HEK293 (cell line): Measurements from ENCODE around the gene APOC3.

Experiments
- CTCF ChIA-PET: fragments of 350-600 bp; formaldehyde crosslinking; extraction: SDS; loops from one replicate; lab custom pipeline; 2021; ENCODE audit warnings: antibody characterized with exemption; lab: Yijun Ruan, JAX
- POLR2A ChIA-PET: fragments of 300-600 bp; formaldehyde crosslinking; extraction: SDS; loops from one replicate; lab custom pipeline; 2020; ENCODE audit warnings: antibody characterized with exemption, inconsistent platforms; lab: Yijun Ruan, JAX
- H3K27ac ChIP-seq: fragments of 200-500 bp; sonication (Bioruptor generic); 2 replicates; pipeline ENCODE4 v1.5.1; 2014; ENCODE audit warnings: low read depth, low read length, control low read depth, inconsistent platforms; ENCODE audit errors: extremely low read depth
- H3K36me3 ChIP-seq, 2 experiments: fragments of 200-500 bp in 1 of 2; sonication (Bioruptor generic) in 1 of 2; 1 replicate in 1 of 2; 2 replicates in 1 of 2; pipeline ENCODE4 v1.5.1; 2014 to 2017; ENCODE audit warnings: inconsistent platforms in 2 of 2, low read length in 2 of 2; ENCODE audit not compliant: control insufficient read depth in 2 of 2, insufficient read depth in 1 of 2
- H3K4me1 ChIP-seq: fragments of 200-500 bp; sonication (Bioruptor generic); 2 replicates; pipeline ENCODE4 v1.5.1; 2014; ENCODE audit warnings: mild to moderate bottlenecking, low read length, inconsistent platforms; ENCODE audit not compliant: control insufficient read depth, insufficient read depth
- H3K4me3 ChIP-seq: 2 replicates; pipeline ENCODE4 v1.5.1; 2011; ENCODE audit warnings: low read depth, mild to moderate bottlenecking, control low read depth, low read length, moderate library complexity
- H3K9me3 ChIP-seq: fragments of 200-500 bp; sonication (Bioruptor generic); 2 replicates; pipeline ENCODE4 v1.5.1; 2014; ENCODE audit warnings: low read depth, low read length, inconsistent platforms; ENCODE audit not compliant: control insufficient read depth, insufficient read depth
- GLI4 ChIP-seq: fragments of 450-650 bp; formaldehyde crosslinking; IDR thresholded peaks from 2 replicates; pipeline ENCODE4 v1.5.1; 2016; ENCODE audit warnings: missing biosample characterization, missing genetic modification characterization
- HOXC10 ChIP-seq: sonication (generic); formaldehyde crosslinking; IDR thresholded peaks from 2 replicates; pipeline ENCODE4 v1.8.1; 2023; ENCODE audit warnings: mild to moderate bottlenecking, missing genetic modification reagents
- KLF7 ChIP-seq: fragments of 450-650 bp; formaldehyde crosslinking; IDR thresholded peaks from 2 replicates; pipeline ENCODE4 v1.5.1; 2016; ENCODE audit warnings: missing biosample characterization, missing genetic modification characterization, borderline replicate concordance
- KLF9 ChIP-seq: fragments of 450-650 bp; formaldehyde crosslinking; IDR thresholded peaks from 2 replicates; pipeline ENCODE4 v1.5.1; 2016; ENCODE audit warnings: missing biosample characterization, missing genetic modification characterization, low read depth
- OSR2 ChIP-seq: fragments of 450-650 bp; formaldehyde crosslinking; IDR thresholded peaks from 2 replicates; pipeline ENCODE4 v1.5.1; 2016; ENCODE audit warnings: missing biosample characterization, missing genetic modification characterization
- SCRT1 ChIP-seq: fragments of 450-650 bp; formaldehyde crosslinking; IDR thresholded peaks from 2 replicates; pipeline ENCODE4 v1.5.1; 2016; ENCODE audit warnings: missing biosample characterization, missing genetic modification characterization, borderline replicate concordance
- SCRT2 ChIP-seq: fragments of 450-650 bp; formaldehyde crosslinking; IDR thresholded peaks from 2 replicates; pipeline ENCODE4 v1.5.1; 2016; ENCODE audit warnings: missing biosample characterization, missing genetic modification characterization
- SP2 ChIP-seq: fragments of 450-650 bp; formaldehyde crosslinking; IDR thresholded peaks from 2 replicates; pipeline ENCODE4 v1.5.1; 2016; ENCODE audit warnings: missing biosample characterization, missing genetic modification characterization
- YY2 ChIP-seq: fragments of 450-650 bp; formaldehyde crosslinking; IDR thresholded peaks from 2 replicates; pipeline ENCODE4 v1.5.1; 2016; ENCODE audit warnings: missing biosample characterization, missing genetic modification characterization
- ZNF138 ChIP-seq: fragments of 450-650 bp; formaldehyde crosslinking; IDR thresholded peaks from 2 replicates; pipeline ENCODE4 v1.5.1; 2016; ENCODE audit warnings: missing biosample characterization, missing genetic modification characterization, borderline replicate concordance
- ZNF202 ChIP-seq: fragments of 450-650 bp; formaldehyde crosslinking; IDR thresholded peaks from 2 replicates; pipeline ENCODE4 v1.5.1; 2016; ENCODE audit warnings: missing biosample characterization, missing genetic modification characterization, borderline replicate concordance
- ZNF274 ChIP-seq, 2 experiments: fragments of 200-500 bp in 1 of 2; fragments of 450-650 bp in 1 of 2; sonication (Bioruptor generic) in 1 of 2; formaldehyde crosslinking in 1 of 2; IDR thresholded peaks; 2 replicates each; pipeline versions ENCODE4 v1.5.1 to v1.6.1; 2014 to 2016; ENCODE audit warnings: borderline replicate concordance in 1 of 2, inconsistent platforms in 1 of 2, low read length in 1 of 2, missing biosample characterization in 1 of 2, missing genetic modification characterization in 1 of 2
- ZNF311 ChIP-seq: fragments of 450-650 bp; formaldehyde crosslinking; IDR thresholded peaks from 2 replicates; pipeline ENCODE4 v1.5.1; 2017; ENCODE audit warnings: missing biosample characterization, missing genetic modification characterization, borderline replicate concordance
- ZNF324 ChIP-seq: fragments of 450-650 bp; formaldehyde crosslinking; IDR thresholded peaks from 2 replicates; pipeline ENCODE4 v1.5.1; 2016; ENCODE audit warnings: missing biosample characterization, missing genetic modification characterization
- ZNF37A ChIP-seq: fragments of 450-650 bp; IDR thresholded peaks from 2 replicates; pipeline ENCODE4 v1.5.1; 2018; ENCODE audit warnings: missing biosample characterization, missing genetic modification characterization
- ZNF501 ChIP-seq: fragments of 450-650 bp; formaldehyde crosslinking; IDR thresholded peaks from 2 replicates; pipeline ENCODE4 v1.5.1; 2016; ENCODE audit warnings: missing biosample characterization, missing genetic modification characterization
- ZNF521 ChIP-seq: fragments of 450-650 bp; formaldehyde crosslinking; IDR thresholded peaks from 2 replicates; pipeline ENCODE4 v1.5.1; 2017; ENCODE audit warnings: missing biosample characterization, mild to moderate bottlenecking, missing genetic modification characterization
- ZNF549 ChIP-seq: fragments of 450-650 bp; IDR thresholded peaks from 2 replicates; pipeline ENCODE4 v1.5.1; 2018; ENCODE audit warnings: missing biosample characterization, missing genetic modification characterization, mild to moderate bottlenecking, inconsistent platforms, moderate library complexity
- ZNF561 ChIP-seq: fragments of 450-650 bp; IDR thresholded peaks from 2 replicates; pipeline ENCODE4 v1.5.1; 2018; ENCODE audit warnings: missing biosample characterization, missing genetic modification characterization, borderline replicate concordance
- ZNF600 ChIP-seq: fragments of 450-650 bp; formaldehyde crosslinking; IDR thresholded peaks from 2 replicates; pipeline ENCODE4 v1.5.1; 2016; ENCODE audit warnings: missing biosample characterization, missing genetic modification characterization
- TF ChIP-seq, protein P1 (sequence below): fragments of 450-650 bp; formaldehyde crosslinking; IDR thresholded peaks from 2 replicates; pipeline ENCODE4 v1.5.1; 2016; ENCODE audit warnings: missing biosample characterization, missing genetic modification characterization
- TF ChIP-seq, protein P2 (sequence below): fragments of 450-650 bp; formaldehyde crosslinking; IDR thresholded peaks from 2 replicates; pipeline ENCODE4 v1.5.1; 2016; ENCODE audit warnings: missing biosample characterization, missing genetic modification characterization
- TF ChIP-seq, protein P3 (sequence below): fragments of 450-650 bp; formaldehyde crosslinking; IDR thresholded peaks from 2 replicates; pipeline ENCODE4 v1.5.1; 2016; ENCODE audit warnings: missing biosample characterization, missing genetic modification characterization
- TF ChIP-seq, protein P4 (sequence below): fragments of 450-650 bp; formaldehyde crosslinking; IDR thresholded peaks from 2 replicates; pipeline ENCODE4 v1.5.1; 2016; ENCODE audit warnings: missing biosample characterization, missing genetic modification characterization

The APOC3 gene

DNA sequence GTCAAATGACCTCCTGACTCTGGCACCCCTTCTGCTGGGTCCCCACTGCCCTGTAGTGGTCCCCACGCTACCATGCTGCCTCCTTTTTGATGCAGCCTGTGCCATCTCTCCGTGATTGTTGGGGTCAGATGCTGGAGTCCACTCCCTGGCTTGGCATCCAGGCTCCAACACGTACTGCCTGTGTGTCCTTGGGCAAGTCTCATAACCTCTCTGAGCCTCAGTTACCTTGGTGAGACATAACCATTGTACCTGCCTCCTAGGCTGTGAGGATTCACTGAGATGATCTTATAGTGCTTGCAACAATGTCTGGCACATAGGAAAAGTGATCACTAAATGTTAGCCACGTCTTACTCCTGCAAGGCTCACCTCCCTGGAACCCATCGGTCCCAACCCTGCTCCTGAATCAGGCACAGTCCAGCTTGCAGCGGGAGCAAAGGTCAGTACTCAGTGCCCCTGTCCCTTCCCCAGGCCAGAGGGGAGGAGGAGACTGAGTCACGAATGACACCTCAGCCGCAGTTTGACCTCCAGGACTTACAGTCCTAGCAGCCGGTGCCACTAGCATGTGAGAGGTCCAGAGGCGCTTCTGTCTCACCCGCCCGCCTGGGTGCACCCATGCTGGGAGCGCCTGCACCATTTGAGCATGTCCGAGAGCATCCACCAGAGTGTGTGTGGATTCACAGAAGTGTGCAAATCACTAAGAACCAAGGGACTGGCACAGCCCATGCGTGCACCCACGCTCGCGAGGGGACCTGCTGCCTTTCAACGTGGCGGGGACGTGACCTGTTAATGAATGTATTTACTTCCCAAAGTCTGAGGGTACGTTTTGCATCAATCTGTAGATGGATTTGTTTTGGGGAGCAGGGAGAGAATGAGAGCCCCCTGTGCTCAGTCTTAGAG lies 3.6 kb upstream of the APOC3 start:
- Histone ChIP-seq H3K36me3 (no peaks in the 10 kb centered on the region), H3K4me1 (no peaks in the 10 kb centered on the region), H3K9me3 (no peaks in the 10 kb centered on the region), H3K27ac (no peak overlapping the region), H3K4me3 (no peak overlapping the region)
- CTCF ChIA-PET: interaction anchor here (0.9 to 1.2 kb wide), 4 partner anchors 10 to 36 kb away, joined by 3 to 4 read pairs (median 4); no protein-coding TSS in a partner anchor
- POLR2A ChIA-PET: no interaction called here
- TF ChIP-seq ZNF138 (tag by site-specific recombination) (no peak), ZNF324 (tag by site-specific recombination) (no peak), ZNF202 (tag by site-specific recombination) (no peak), ZNF501 (no peak), ZNF521 (no peak), ZNF37A (tag by site-specific recombination) (no peak), ZNF311 (tag by site-specific recombination) (no peak), SCRT1 (tag by site-specific recombination) (no peak), SP2 (tag by site-specific recombination) (no peak), GLI4 (tag by site-specific recombination) (no peak), ZNF274 (IDR thresholded peaks at IDR 0.05; ENCODE audit: low read length) (no peak), ZNF274 (tag by site-specific recombination; IDR thresholded peaks at IDR 0.05; ENCODE audit: borderline replicate concordance) (no peak), YY2 (tag by site-specific recombination) (no peak), HOXC10 (CRISPR knock-in tag) (no peak), KLF7 (tag by site-specific recombination) (no peak), ZNF549 (tag by site-specific recombination) (no peak), ZNF600 (no peak), OSR2 (tag by site-specific recombination) (no peak)
- TF ChIP-seq, protein P1, sequence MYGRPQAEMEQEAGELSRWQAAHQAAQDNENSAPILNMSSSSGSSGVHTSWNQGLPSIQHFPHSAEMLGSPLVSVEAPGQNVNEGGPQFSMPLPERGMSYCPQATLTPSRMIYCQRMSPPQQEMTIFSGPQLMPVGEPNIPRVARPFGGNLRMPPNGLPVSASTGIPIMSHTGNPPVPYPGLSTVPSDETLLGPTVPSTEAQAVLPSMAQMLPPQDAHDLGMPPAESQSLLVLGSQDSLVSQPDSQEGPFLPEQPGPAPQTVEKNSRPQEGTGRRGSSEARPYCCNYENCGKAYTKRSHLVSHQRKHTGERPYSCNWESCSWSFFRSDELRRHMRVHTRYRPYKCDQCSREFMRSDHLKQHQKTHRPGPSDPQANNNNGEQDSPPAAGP: no peak
- TF ChIP-seq, protein P2, sequence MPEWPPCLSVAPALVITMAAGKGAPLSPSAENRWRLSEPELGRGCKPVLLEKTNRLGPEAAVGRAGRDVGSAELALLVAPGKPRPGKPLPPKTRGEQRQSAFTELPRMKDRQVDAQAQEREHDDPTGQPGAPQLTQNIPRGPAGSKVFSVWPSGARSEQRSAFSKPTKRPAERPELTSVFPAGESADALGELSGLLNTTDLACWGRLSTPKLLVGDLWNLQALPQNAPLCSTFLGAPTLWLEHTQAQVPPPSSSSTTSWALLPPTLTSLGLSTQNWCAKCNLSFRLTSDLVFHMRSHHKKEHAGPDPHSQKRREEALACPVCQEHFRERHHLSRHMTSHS (tag by site-specific recombination): no peak
- TF ChIP-seq, protein P3, sequence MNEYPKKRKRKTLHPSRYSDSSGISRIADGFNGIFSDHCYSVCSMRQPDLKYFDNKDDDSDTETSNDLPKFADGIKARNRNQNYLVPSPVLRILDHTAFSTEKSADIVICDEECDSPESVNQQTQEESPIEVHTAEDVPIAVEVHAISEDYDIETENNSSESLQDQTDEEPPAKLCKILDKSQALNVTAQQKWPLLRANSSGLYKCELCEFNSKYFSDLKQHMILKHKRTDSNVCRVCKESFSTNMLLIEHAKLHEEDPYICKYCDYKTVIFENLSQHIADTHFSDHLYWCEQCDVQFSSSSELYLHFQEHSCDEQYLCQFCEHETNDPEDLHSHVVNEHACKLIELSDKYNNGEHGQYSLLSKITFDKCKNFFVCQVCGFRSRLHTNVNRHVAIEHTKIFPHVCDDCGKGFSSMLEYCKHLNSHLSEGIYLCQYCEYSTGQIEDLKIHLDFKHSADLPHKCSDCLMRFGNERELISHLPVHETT (tag by site-specific recombination): no peak

DNA sequence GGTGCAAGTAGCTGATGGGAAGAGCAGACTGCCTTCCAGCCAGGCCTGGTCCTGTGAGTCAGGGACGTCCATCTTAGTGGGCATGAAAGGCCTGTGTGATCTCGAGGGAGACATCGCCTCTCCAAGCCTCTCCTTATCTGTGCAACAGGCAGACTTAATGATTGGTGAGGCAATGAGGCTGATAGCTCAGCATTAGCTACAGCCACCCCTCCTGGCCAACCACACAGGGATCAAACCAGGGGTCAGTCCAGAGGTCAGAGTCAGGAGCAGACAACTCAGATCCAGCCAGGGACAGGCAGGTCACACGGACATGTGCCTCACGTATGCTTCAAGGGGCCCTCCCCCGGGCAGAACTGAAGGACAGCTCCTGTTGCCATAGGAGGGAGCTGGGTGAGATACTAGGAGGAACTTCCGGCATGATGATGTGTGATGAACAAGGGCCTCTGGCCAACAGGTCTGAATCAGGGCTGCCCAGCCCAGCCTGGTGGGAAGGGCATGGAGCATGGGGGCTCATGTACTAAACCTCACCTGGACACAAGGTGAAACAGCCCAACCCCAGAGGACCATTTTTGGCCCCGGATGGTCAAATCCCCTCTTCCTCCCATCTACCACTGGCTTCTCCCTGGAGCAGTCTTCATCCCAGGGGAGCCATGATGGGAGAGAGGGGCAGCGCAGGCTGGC lies 2.8 kb upstream of the APOC3 start:
- CTCF ChIA-PET: interaction anchor here (0.9 to 1.2 kb wide), 2 partner anchors 10 to 36 kb away, joined by 3 to 4 read pairs; no protein-coding TSS in a partner anchor

More for the DNA sequence above, 2.8 kb upstream of the APOC3 start:
- POLR2A ChIA-PET: no interaction called here
- no peaks in the 10 kb centered on the region for H3K4me1 ChIP-seq
- no peaks in the 10 kb centered on the region for H3K9me3 ChIP-seq
- TF ChIP-seq ZNF561: no peak
- TF ChIP-seq, protein P4, sequence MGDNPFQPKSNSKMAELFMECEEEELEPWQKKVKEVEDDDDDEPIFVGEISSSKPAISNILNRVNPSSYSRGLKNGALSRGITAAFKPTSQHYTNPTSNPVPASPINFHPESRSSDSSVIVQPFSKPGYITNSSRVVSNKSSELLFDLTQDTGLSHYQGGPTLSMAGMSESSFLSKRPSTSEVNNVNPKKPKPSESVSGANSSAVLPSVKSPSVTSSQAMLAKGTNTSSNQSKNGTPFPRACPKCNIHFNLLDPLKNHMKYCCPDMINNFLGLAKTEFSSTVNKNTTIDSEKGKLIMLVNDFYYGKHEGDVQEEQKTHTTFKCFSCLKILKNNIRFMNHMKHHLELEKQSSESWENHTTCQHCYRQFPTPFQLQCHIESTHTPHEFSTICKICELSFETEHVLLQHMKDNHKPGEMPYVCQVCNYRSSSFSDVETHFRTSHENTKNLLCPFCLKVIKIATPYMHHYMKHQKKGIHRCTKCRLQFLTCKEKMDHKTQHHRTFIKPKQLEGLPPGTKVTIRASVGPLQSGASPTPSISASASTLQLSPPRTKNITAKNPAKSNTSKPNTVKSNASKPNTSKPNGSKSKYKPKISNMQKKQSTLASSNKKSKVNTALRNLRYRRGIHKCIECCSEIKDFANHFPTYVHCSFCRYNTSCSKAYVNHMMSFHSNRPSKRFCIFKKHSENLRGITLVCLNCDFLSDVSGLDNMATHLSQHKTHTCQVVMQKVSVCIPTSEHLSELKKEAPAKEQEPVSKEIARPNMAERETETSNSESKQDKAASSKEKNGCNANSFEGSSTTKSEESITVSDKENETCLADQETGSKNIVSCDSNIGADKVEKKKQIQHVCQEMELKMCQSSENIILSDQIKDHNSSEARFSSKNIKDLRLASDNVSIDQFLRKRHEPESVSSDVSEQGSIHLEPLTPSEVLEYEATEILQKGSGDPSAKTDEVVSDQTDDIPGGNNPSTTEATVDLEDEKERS (tag by site-specific recombination): no peak
- TF ChIP-seq KLF9 (tag by site-specific recombination): no peak
- 0 out of 2 replicates have a peak, but pooled peaks have one; percentile 29 for TF ChIP-seq SCRT2 (tag by site-specific recombination)
- TF ChIP-seq, all 188 proteins: peak for 1
- Histone ChIP-seq H3K27ac (no peak overlapping the region), H3K4me3 (no peak overlapping the region), H3K36me3 (no peaks in the 10 kb centered on the region)
